Ovary (tissue), 9 donors: ENCODE results near the gene TRPM2. TPM values are rescaled to one million over a fixed set of nuclear protein-coding genes. Genes with fewer than 3 reads are reported as not detected.

ENCODE experiments used
- DNase-seq, 5 donors: peaks; one replicate each; pipeline ENCODE4 v3.0.0-alpha.2; 2019 to 2020
- H3K27ac ChIP-seq, 2 donors: fragments of 200-600 bp; one replicate each; pipeline versions ENCODE4 v1.5.1 to v1.8.0; 2019 to 2022
- H3K27me3 ChIP-seq: fragments of 200-600 bp; one replicate; pipeline ENCODE4 v1.8.0; 2022
- H3K36me3 ChIP-seq: fragments of 200-600 bp; sonication (generic); one replicate; pipeline ENCODE4 v1.5.1; 2019
- H3K4me1 ChIP-seq: one replicate; pipeline ENCODE4 v1.8.1; 2013; ENCODE audit warnings: mild to moderate bottlenecking, moderate library complexity; ENCODE audit not compliant: insufficient read depth
- H3K4me3 ChIP-seq: fragments of 200-600 bp; sonication (generic); one replicate; pipeline ENCODE4 v1.5.1; 2017
- H3K9me3 ChIP-seq, 2 donors: fragments of 200-600 bp in 1 of 2; sonication (generic) in 1 of 2; one replicate each; pipeline versions ENCODE4 v1.5.1 to v1.8.1; 2013 to 2019; ENCODE audit warnings: mild to moderate bottlenecking in 1 of 2, moderate library complexity in 1 of 2
- CTCF ChIP-seq, 3 donors: fragments of 450-650 bp in 2 of 3; fragments of 200-600 bp in 1 of 3; IDR thresholded peaks; one replicate each; pipeline versions ENCODE4 v1.5.1 to v1.8.0; 2016 to 2022; ENCODE audit warnings: antibody characterized with exemption in 3 of 3, mild to moderate bottlenecking in 1 of 3
- EP300 ChIP-seq: sonication (generic); formaldehyde crosslinking; IDR thresholded peaks from one replicate; pipeline ENCODE4 v1.6.1; 2017; ENCODE audit warnings: antibody characterized with exemption
- POLR2A ChIP-seq: fragments of 450-650 bp; IDR thresholded peaks from one replicate; pipeline ENCODE4 v1.6.1; 2017; ENCODE audit warnings: antibody characterized with exemption, mild to moderate bottlenecking, moderate library complexity
- WGBS, 3 donors: extraction: QIAGEN DNeasy Blood & Tissue Kit in 1 of 3; methylation state at CpG; one replicate each; pipeline versions ENCODE4 v1.1.5 to v1.1.7; 2013 to 2017; 5-methylcytosine and 5-hydroxymethylcytosine counted together
- intact Hi-C, 4 donors: fragments of 100-400 bp; cut with DNase I; formaldehyde crosslinking; loops; one replicate each; pipeline versions ENCODE4 v1.11.0 to v1.15.1; 2022 to 2023
- polyA plus RNA-seq, 2 donors: library from polyadenylated mRNA; stranded (reverse); fragments of 200-250 nt in 1 of 2; fragments of 350-450 nt in 1 of 2; fragmentation: Illumina TruSeq in 1 of 2; extraction: RNeasy Lipid Tissue Mini Kit (QIAGEN cat#74804) in 1 of 2; gene quantifications; one replicate each; pipeline ENCODE4 v1.2.3, GENCODE V29; 2013 to 2014
- total RNA-seq, 7 donors: library from RNA; depleted of rRNA in 2 of 7; stranded (reverse); fragments of >200 nt in 2 of 7; fragmentation: NEBNext Ultra II Directional in 3 of 7; extraction: Animal tissue kit (Norgen Biotek cat#: 25700) in 3 of 7; gene quantifications; one replicate each; pipeline versions ENCODE4 v1.1.0 to v1.2.4, GENCODE V29; 2016 to 2023
- donor health status: DM: no; HTN: no; CAD: no; lungs with moderate emphysema.
- donor health status: DM: no; HTN: no; CAD: no.
- donor health status: Bipolar disorder and iron deficiency.
- donor health status: DM: yes; HTN: yes; CAD: no.
- donor health status: DM: no; HTN: no; CAD: no.
- donor health status: DM: yes; HTN: yes; CAD: no.

Gene TRPM2
- total and polyA plus RNA-seq, 9 donors: 0.48 to 7.0 (median 1.8) TPM

- intact Hi-C loops: no loop called here
- TF ChIP-seq CTCF (IDR thresholded peaks at IDR 0.05) (no peak), POLR2A (no peak), EP300 (no peak)
- no peaks in the 10 kb centered on the region for H3K9me3 ChIP-seq
- DNase-seq: peak in 1 of 5 donors; percentile 59
- 77 to 88% (median 78%) methylated on average over 24 to 26 of the region's 26 CpGs for WGBS, 3 donors
- no peaks in the 10 kb centered on the region for H3K27me3 ChIP-seq
- H3K27ac ChIP-seq: no peak overlapping the region
- H3K4me3 ChIP-seq: no peak overlapping the region
- H3K4me1 ChIP-seq: no peaks in the 10 kb centered on the region
- H3K36me3 ChIP-seq: no peaks in the 10 kb centered on the region
Measured at GRCh38 chr21:44326716-44327602, 26.5 kb upstream of the TRPM2 start.

GRCh38 chr21:44327603-44327974, 25.8 kb upstream of the TRPM2 start:
- no peaks in the 10 kb centered on the region for H3K4me1 ChIP-seq
- H3K9me3 ChIP-seq: no peaks in the 10 kb centered on the region
- H3K36me3 ChIP-seq: no peaks in the 10 kb centered on the region
- H3K27me3 ChIP-seq: no peaks in the 10 kb centered on the region
- no peak overlapping the region for H3K4me3 ChIP-seq
- DNase-seq: no peak
- H3K27ac ChIP-seq: no peak overlapping the region
- TF ChIP-seq POLR2A (no peak), CTCF (IDR thresholded peaks at IDR 0.05) (no peak)
- intact Hi-C loops: no loop called here
- WGBS, 3 donors: 90 to 94% (median 92%) methylated on average over 11 of the region's 11 CpGs

- TF ChIP-seq CTCF (IDR thresholded peaks at IDR 0.05) (no peak), EP300 (no peak), POLR2A (no peak)
- no peaks in the 10 kb centered on the region for H3K36me3 ChIP-seq
Measured at GRCh38 chr21:44328242-44328895, 25.1 kb upstream of the TRPM2 start.

GRCh38 chr21:44329086-44329889, 24.1 kb upstream of the TRPM2 start:
- TF ChIP-seq CTCF (IDR thresholded peaks at IDR 0.05): no peak
- no peak for TF ChIP-seq POLR2A
- no peak for TF ChIP-seq EP300
- Histone ChIP-seq H3K4me3 (no peak overlapping the region), H3K27me3 (no peaks in the 10 kb centered on the region), H3K4me1 (no peaks in the 10 kb centered on the region), H3K27ac (no peak overlapping the region), H3K36me3 (no peaks in the 10 kb centered on the region), H3K9me3 (no peaks in the 10 kb centered on the region)
- WGBS, 3 donors: 75 to 82% (median 77%) methylated on average over 24 to 26 of the region's 26 CpGs
- peak in 1 of 5 donors; percentile 36 for DNase-seq
- intact Hi-C loops: no loop called here

More at GRCh38 chr21:44328242-44328895, 25.1 kb upstream of the TRPM2 start:
- intact Hi-C loops: no loop called here
- no peaks in the 10 kb centered on the region for H3K27me3 ChIP-seq
- H3K27ac ChIP-seq: no peak overlapping the region
- H3K4me1 ChIP-seq: no peaks in the 10 kb centered on the region
- H3K4me3 ChIP-seq: no peak overlapping the region
- no peak for DNase-seq
- no peaks in the 10 kb centered on the region for H3K9me3 ChIP-seq
- WGBS, 3 donors: 80 to 88% (median 80%) methylated on average over 24 to 25 of the region's 25 CpGs
